Fibroblast of mammary gland (primary cell): ENCODE measurements around the gene KLLN.
"Not testable (repeated sequence)": the region's sequence is repeated elsewhere in the genome, so short reads cannot be mapped to it uniquely, and the experiment has no call there.

Experiments used
- DNase-seq: peaks from one replicate; pipeline ENCODE4 v3.0.0-alpha.2; 2010; ENCODE audit warnings: low read depth
- H3K4me3 ChIP-seq: 2 replicates; pipeline ENCODE4 v1.5.1; 2011; ENCODE audit warnings: low read depth, mild to moderate bottlenecking, low read length, moderate library complexity; ENCODE audit not compliant: control insufficient read depth
- TF ChIP-seq, protein P1 (sequence below): conservative IDR thresholded peaks from 2 replicates; pipeline ENCODE4 v1.5.1; 2011; ENCODE audit warnings: low read depth, low read length, inconsistent platforms; ENCODE audit not compliant: control insufficient read depth, insufficient read depth

The KLLN gene

DNA sequence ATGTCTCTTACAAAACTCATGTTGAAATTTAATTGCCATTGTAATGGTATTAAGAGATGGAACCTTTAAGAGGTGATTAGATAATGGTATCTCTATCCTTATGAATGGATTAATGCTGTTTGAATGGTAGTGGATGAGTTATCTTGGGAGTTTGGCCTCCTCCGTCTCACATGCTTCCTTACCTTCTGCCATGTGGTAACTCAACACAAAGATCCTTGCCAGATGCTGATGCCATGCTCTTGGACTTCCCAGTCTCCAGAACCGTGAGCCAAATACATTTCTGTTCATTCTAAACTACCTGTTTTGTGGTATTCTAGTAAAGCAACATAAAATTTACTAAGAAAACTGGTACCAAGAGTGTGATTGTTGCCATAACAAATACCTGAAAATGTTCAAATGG, 23.3 kb upstream of the KLLN start:
- no peak overlapping the region for H3K4me3 ChIP-seq
- TF ChIP-seq, protein P1, sequence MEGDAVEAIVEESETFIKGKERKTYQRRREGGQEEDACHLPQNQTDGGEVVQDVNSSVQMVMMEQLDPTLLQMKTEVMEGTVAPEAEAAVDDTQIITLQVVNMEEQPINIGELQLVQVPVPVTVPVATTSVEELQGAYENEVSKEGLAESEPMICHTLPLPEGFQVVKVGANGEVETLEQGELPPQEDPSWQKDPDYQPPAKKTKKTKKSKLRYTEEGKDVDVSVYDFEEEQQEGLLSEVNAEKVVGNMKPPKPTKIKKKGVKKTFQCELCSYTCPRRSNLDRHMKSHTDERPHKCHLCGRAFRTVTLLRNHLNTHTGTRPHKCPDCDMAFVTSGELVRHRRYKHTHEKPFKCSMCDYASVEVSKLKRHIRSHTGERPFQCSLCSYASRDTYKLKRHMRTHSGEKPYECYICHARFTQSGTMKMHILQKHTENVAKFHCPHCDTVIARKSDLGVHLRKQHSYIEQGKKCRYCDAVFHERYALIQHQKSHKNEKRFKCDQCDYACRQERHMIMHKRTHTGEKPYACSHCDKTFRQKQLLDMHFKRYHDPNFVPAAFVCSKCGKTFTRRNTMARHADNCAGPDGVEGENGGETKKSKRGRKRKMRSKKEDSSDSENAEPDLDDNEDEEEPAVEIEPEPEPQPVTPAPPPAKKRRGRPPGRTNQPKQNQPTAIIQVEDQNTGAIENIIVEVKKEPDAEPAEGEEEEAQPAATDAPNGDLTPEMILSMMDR: no peak
- no peak for DNase-seq

DNA sequence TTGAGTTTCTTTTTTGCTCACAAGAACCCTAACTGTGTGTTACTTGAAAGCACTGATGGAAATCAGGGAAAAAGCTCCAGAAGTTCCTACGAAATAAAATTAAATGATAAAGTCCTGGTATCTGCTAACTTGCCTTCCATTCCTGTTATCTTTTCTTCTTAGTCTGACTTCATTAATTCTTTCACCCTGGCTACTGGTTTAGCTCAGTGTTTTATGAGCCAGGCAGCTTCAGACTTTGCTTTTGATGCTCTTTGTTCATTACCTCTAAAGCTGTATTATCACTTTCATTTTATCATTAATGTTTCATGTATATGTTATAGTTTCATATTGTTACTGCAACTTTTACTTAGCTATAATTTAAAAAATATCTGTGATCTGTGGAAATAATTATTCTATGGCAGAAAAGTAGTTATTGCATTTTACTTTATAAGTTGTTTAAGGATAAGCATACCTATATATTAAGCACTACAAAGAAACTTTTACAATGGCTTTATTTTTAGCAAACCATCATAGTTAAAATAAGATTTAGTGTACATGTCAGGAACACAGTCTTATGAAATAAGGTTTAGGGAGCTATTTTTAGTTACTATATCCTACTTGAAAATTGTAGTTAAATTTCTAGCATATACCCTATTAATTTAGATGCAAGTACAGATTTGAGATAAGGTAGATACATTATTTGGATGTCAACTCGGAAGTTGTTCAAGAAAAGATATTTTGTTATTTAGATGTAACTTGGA, 19.4 kb upstream of the KLLN start:
- H3K4me3 ChIP-seq: no peak overlapping the region
- no peak for DNase-seq
- TF ChIP-seq, protein P1: no peak

DNA sequence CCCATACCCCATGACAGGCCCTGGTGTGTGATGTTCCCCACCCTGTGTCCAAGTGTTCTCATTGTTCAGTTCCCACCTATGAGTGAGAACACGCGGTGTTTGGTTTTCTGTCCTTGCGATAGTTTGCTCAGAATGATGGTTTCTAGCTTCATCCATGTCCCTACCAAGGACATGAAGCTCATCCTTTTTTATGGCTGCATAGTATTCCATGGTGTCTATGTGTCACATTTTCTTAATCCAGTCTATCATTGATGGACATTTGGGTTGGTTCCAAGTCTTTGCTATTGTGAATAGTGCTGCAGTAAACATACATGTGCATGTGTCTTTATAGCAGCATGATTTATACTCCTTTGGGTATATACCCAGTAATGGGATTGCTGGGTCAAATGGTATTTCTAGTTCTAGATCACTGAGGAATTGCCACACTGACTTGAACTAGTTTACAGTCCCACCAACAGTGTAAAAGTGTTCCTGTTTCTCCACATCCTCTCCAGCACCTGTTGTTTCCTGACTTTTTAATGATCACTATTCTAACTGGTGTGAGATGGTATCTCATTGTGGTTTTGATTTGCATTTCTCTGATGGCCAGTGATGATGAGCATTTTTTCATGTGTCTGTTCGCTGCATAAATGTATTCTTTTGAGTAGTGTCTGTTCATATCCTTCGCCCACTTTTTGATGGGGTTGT, 18.2 kb upstream of the KLLN start:
- H3K4me3 ChIP-seq, DNase-seq: not testable (repeated sequence)

DNA sequence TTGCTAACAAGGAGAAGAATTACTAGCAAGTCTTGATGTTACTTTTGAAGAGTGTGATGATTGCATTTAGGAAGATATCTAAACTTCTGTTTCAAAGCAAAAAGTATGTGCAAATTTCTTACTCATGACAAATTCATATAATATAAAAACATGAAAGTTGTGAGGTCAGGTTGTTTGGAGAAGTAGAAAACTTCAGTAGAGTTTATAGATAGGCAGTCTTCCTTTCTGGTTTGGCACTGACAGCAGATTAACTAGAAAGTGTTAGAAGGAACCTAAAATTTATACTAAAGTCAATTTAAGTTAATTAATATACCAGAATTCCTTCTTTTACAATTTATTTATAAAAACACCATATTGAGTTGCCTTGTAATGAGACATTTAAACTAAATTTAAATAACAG, 17.0 kb upstream of the KLLN start:
- H3K4me3 ChIP-seq: no peak overlapping the region
- TF ChIP-seq, protein P1: no peak
- no peak for DNase-seq

DNA sequence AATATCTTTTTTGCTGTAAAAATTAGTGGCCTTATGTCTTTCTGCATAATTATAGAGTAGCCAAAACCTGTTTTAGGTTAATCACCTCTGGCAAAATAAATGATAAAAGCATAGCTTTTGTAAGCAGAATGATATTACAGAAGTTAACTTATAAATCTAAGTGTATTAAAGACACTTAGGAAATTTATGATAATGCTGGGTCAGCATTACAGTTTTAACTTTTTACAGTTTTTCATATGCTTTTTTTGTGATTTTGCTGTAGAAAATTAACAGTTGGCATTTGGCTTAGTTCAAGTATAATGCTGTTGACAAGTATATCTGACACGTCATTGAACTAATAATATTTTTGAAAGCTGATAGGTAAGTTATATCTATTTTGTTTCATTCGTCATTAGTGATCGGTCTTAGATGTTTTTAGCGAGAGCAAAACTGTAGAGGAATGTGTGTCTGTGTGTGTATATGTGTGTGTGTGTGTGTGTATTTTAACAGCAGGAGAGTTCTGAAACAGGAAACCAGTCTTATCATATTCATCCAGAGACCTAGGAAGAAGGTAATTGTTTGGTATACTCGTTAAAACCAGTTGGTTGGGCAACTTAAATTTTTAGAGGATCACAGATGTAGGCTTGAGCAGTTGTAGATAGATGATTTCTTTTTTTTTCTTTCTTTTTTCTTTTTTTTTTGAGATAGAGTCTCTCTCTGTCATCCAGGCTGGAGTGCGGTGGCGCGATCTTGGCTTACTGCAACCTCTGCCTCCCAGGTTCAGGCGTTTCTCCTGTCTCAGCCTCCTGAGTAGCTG, 15.5 kb upstream of the KLLN start:
- no peak overlapping the region for H3K4me3 ChIP-seq
- TF ChIP-seq, protein P1: no peak

DNA sequence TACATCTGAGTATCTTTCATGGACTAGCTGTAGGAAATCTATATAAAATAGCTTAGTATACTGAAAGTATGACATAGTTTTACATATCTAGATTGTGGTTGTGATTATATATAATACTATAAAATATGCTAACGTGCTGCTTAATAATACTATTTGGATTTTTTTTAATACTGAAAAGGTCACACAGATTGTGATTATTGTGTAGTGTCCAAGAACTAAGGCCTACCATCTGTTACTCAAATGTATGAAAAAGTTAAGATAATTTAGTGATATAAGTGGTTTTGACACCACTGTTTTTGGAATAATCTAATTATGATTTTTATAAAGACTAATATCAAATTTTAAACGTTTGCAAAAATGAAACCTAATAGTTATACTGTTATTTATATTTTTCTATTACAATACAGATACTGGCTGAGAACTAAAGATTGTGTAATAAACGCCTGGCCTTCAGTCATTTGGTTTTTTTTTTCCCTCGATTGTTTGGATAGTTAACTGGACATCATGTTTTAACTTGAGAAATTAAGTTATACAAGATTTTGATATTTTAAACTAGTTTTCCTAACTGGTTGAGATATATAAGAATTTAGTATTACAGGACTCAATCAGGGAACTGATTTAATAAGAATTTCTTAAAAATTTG, 12.7 kb upstream of the KLLN start:
- TF ChIP-seq, protein P1: no peak
- no peak for DNase-seq
- no peak overlapping the region for H3K4me3 ChIP-seq

More for the DNA sequence above, 15.5 kb upstream of the KLLN start:
- DNase-seq: no peak
